OCI-LY7 (cell line): ENCODE data around the gene KLF12. TPM values are rescaled to one million over a fixed set of nuclear protein-coding genes. Genes with fewer than 3 reads are reported as not detected.

Experiments used
- BruUV-seq: library from RNA; stranded (reverse); fragments of 400-500 nt; replicated peaks from 2 replicates; lab custom pipeline; 2021; lab: Mats Ljungman, UMichigan
- CTCF ChIA-PET: fragments of 300-600 bp; sonication (Branson Sonifier 250); formaldehyde crosslinking; loops from one replicate; lab custom pipeline; 2022; ENCODE audit warnings: antibody characterized with exemption; ENCODE audit not compliant: unreplicated experiment; lab: Charles Lee
- POLR2A ChIA-PET: fragments of 300-600 bp; sonication (Branson Sonifier 250); formaldehyde crosslinking; loops from one replicate; lab custom pipeline; 2022; ENCODE audit warnings: antibody characterized with exemption; lab: Charles Lee
- DNase-seq: peaks from one replicate; pipeline ENCODE4 v3.0.0-alpha.2; 2015; ENCODE audit warnings: low spot score
- H2AFZ ChIP-seq: fragments of 200-600 bp; sonication (generic), shearing (Covaris generic); 2 replicates; pipeline ENCODE4 v1.6.1; 2014; ENCODE audit warnings: mild to moderate bottlenecking, antibody characterized with exemption, low read length, moderate library complexity
- H3K27ac ChIP-seq: fragments of 200-600 bp; sonication (generic); 2 replicates; pipeline ENCODE4 v1.5.1; 2014; ENCODE audit warnings: mixed run types, low read depth, mild to moderate bottlenecking, moderate library complexity, low read length, inconsistent platforms; ENCODE audit not compliant: poor library complexity, severe bottlenecking
- H3K36me3 ChIP-seq: fragments of 200-600 bp; sonication (generic); 2 replicates; pipeline ENCODE4 v1.6.1; 2014; ENCODE audit warnings: mild to moderate bottlenecking, antibody characterized with exemption, low read length, moderate library complexity, mixed read lengths; ENCODE audit not compliant: insufficient read depth
- H3K4me1 ChIP-seq: fragments of 200-600 bp; sonication (generic); 2 replicates; pipeline ENCODE4 v1.5.1; 2014; ENCODE audit warnings: mild to moderate bottlenecking, low read length; ENCODE audit not compliant: insufficient read depth, poor library complexity, severe bottlenecking
- H3K4me2 ChIP-seq: fragments of 200-600 bp; sonication (generic); 2 replicates; pipeline ENCODE4 v1.6.1; 2014; ENCODE audit warnings: mild to moderate bottlenecking, low read length
- H3K4me3 ChIP-seq: fragments of 200-600 bp; sonication (generic); 2 replicates; pipeline ENCODE4 v1.5.1; 2014; ENCODE audit warnings: mild to moderate bottlenecking, low read depth, low read length; ENCODE audit not compliant: poor library complexity, severe bottlenecking
- H3K79me2 ChIP-seq: fragments of 200-600 bp; sonication (generic); 2 replicates; pipeline ENCODE4 v1.6.1; 2016; ENCODE audit warnings: low read depth, mild to moderate bottlenecking, low read length, moderate library complexity, mixed read lengths; ENCODE audit not compliant: insufficient read depth
- H3K9me2 ChIP-seq: fragments of 200-600 bp; sonication (generic); 2 replicates; pipeline ENCODE4 v1.6.1; 2016; ENCODE audit warnings: mild to moderate bottlenecking, low read length, mixed read lengths; ENCODE audit not compliant: insufficient read depth
- H3K9me3 ChIP-seq: fragments of 200-600 bp; sonication (generic); 2 replicates; pipeline ENCODE4 v1.6.1; 2014; ENCODE audit warnings: mild to moderate bottlenecking, mixed run types, low read length, mixed read lengths
- H4K20me1 ChIP-seq: fragments of 200-600 bp; sonication (generic); 2 replicates; pipeline ENCODE4 v1.6.1; 2014; ENCODE audit warnings: mild to moderate bottlenecking, antibody characterized with exemption, low read length, moderate library complexity, mixed read lengths; ENCODE audit not compliant: insufficient read depth
- CTCF ChIP-seq: fragments of 200-600 bp; sonication (generic); conservative IDR thresholded peaks from 2 replicates; pipeline ENCODE4 v1.5.1; 2014; ENCODE audit warnings: mild to moderate bottlenecking, antibody characterized with exemption, low read length, moderate library complexity, mixed read lengths
- EZH2phosphoT487 ChIP-seq: fragments of 200-600 bp; sonication (generic); IDR thresholded peaks from 2 replicates; pipeline ENCODE4 v1.6.1; 2018; ENCODE audit warnings: low read depth, borderline replicate concordance, mild to moderate bottlenecking, mixed run types, antibody characterized with exemption, low read length, moderate library complexity, mixed read lengths
- intact Hi-C: fragments of 100-400 bp; cut with micrococcal nuclease; formaldehyde crosslinking; loops from one replicate; pipeline ENCODE4 v1.10.0; 2022; ENCODE audit not compliant: unreplicated experiment
- total RNA-seq, 2 experiments: library from RNA; depleted of rRNA in 1 of 2; stranded (reverse); fragments of >200 nt in 1 of 2; shearing (Covaris generic) in 1 of 2; gene quantifications; 2 replicates each; pipeline ENCODE4 v1.2.3, GENCODE V29; 2014 to 2022

KLF12 gene
- total RNA-seq, 2 experiments from 2014 or later, result 13.3 to 40.1 TPM

GRCh38 chr13:74092711-74093110 lies 41.5 kb downstream of the KLF12 start:
- no TSS peak for BruUV-seq
- Histone ChIP-seq H3K9me2 (no peaks in the 10 kb centered on the region), H3K27ac (peak overlapping the region; percentile 62), H2AFZ (peak overlapping the region; percentile 20; the same call in 1 of the 2 replicates), H3K4me3 (peak overlapping the region; percentile 45), H3K4me1 (peaks cover 24% of the 10 kb centered on the region), H3K79me2 (peaks cover 85% of the 10 kb centered on the region), H3K36me3 (peaks cover 9% of the 10 kb centered on the region; the same call in 1 of the 2 replicates), H3K9me3 (no peaks in the 10 kb centered on the region), H3K4me2 (peak overlapping the region; percentile 78), H4K20me1 (peaks cover 20% of the 10 kb centered on the region; the same call in 1 of the 2 replicates)
- CTCF ChIA-PET, result no interaction called here
- no peak for TF ChIP-seq CTCF
- no peak for TF ChIP-seq EZH2phosphoT487
- DNase-seq, result peak; percentile 59
- intact Hi-C loops, result no loop called here
- POLR2A ChIA-PET, result interaction anchor here (0.6 to 2.0 kb wide), 12 partner anchors 8 to 325 kb away, joined by 3 to 8 read pairs (median 4); no protein-coding TSS in a partner anchor

- intact Hi-C loops, result no loop called here
- no peak overlapping the region for H3K4me3 ChIP-seq
- H3K4me1 ChIP-seq, result peaks cover 24% of the 10 kb centered on the region
- no peak overlapping the region for H3K4me2 ChIP-seq
- no peaks in the 10 kb centered on the region for H3K9me3 ChIP-seq
- H3K9me2 ChIP-seq, result no peaks in the 10 kb centered on the region
- no peak for DNase-seq
- no TSS peak for BruUV-seq
- no peak overlapping the region for H3K27ac ChIP-seq
- H4K20me1 ChIP-seq, result peaks cover 8% of the 10 kb centered on the region; the same call in 1 of the 2 replicates
- CTCF ChIA-PET, result no interaction called here
- no peak overlapping the region for H2AFZ ChIP-seq
- POLR2A ChIA-PET, result interaction anchor here (0.6 to 2.2 kb wide), 9 partner anchors 19 to 376 kb away, joined by 3 to 7 read pairs (median 4); no protein-coding TSS in a partner anchor
- no peak for TF ChIP-seq CTCF
- TF ChIP-seq EZH2phosphoT487, result no peak
- peaks cover 84% of the 10 kb centered on the region for H3K79me2 ChIP-seq
- H3K36me3 ChIP-seq, result peaks cover 20% of the 10 kb centered on the region; the same call in 1 of the 2 replicates
These were observed 43.2 kb downstream of the KLF12 start for GRCh38 chr13:74090869-74091605.
